Measurements from ENCODE around the gene ENO4. TPM values are rescaled to one million over a fixed set of nuclear protein-coding genes. Genes with fewer than 3 reads are reported as not detected.

The ENO4 gene
- total and polyA plus RNA-seq, 10 of the 15 experiments (the other 5 are each of a cell fraction or from before 2014, with no cell fraction given): 0.12 to 0.37 (median 0.18) TPM; not detected in 7

- TF ChIP-seq, protein P1, sequence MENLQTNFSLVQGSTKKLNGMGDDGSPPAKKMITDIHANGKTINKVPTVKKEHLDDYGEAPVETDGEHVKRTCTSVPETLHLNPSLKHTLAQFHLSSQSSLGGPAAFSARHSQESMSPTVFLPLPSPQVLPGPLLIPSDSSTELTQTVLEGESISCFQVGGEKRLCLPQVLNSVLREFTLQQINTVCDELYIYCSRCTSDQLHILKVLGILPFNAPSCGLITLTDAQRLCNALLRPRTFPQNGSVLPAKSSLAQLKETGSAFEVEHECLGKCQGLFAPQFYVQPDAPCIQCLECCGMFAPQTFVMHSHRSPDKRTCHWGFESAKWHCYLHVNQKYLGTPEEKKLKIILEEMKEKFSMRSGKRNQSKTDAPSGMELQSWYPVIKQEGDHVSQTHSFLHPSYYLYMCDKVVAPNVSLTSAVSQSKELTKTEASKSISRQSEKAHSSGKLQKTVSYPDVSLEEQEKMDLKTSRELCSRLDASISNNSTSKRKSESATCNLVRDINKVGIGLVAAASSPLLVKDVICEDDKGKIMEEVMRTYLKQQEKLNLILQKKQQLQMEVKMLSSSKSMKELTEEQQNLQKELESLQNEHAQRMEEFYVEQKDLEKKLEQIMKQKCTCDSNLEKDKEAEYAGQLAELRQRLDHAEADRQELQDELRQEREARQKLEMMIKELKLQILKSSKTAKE (IDR thresholded peaks at IDR 0.05; ENCODE audit: low read depth, poor library complexity, severe bottlenecking): no peak
- TF ChIP-seq JUNB (IDR thresholded peaks at IDR 0.05): no peak
- no peak for TF ChIP-seq CBX5 (IDR thresholded peaks at IDR 0.05; ENCODE audit: low read depth)
Measured at GRCh38 chr10:116852246-116852645, 2.9 kb downstream of the ENO4 start (continued).

- Histone ChIP-seq H3K4me1 (ENCODE audit: control insufficient read depth, insufficient read depth, low read length) (peaks cover 9% of the 10 kb centered on the region), H3K9me3 (replicated peaks; ENCODE audit: control insufficient read depth, insufficient read depth, low read length) (no peaks in the 10 kb centered on the region), H4K20me1 (ENCODE audit: control insufficient read depth, insufficient read depth) (no peaks in the 10 kb centered on the region), H3K27me3 (replicated peaks in 1 of 2; ENCODE audit: control insufficient read depth in 2 of 2, insufficient read depth in 2 of 2, low read length in 1 of 2) (no peaks in the 10 kb centered on the region; a peak in 1 of 4 replicates), H3K9ac (ENCODE audit: control insufficient read depth, insufficient read depth, low read length) (no peak overlapping the region), H3K36me3 (ENCODE audit: control insufficient read depth in 2 of 2, insufficient read depth in 2 of 2, low read length in 1 of 2) (no peaks in the 10 kb centered on the region), H3K4me2 (ENCODE audit: control insufficient read depth, insufficient read depth) (no peak overlapping the region), H3K79me2 (ENCODE audit: control insufficient read depth, insufficient read depth, low read length) (no peaks in the 10 kb centered on the region; the same call in 1 of the 2 replicates), H3K4me3 (no peak overlapping the region), H2AFZ (ENCODE audit: control insufficient read depth, low read depth, low read length) (no peak overlapping the region), H3K27ac (ENCODE audit: control insufficient read depth, insufficient read depth) (no peak overlapping the region)
- WGBS (ENCODE audit: insufficient coverage, insufficient replicate concordance, low lambda C conversion rate, missing lambda C conversion rate): 90% methylated on average over 3 of the region's 4 CpGs
- intact Hi-C loops (cut with micrococcal nuclease; ENCODE audit: unreplicated experiment): no loop called here
- BruUV-seq (replicated peaks): no TSS peak
- TF ChIP-seq, protein P2, sequence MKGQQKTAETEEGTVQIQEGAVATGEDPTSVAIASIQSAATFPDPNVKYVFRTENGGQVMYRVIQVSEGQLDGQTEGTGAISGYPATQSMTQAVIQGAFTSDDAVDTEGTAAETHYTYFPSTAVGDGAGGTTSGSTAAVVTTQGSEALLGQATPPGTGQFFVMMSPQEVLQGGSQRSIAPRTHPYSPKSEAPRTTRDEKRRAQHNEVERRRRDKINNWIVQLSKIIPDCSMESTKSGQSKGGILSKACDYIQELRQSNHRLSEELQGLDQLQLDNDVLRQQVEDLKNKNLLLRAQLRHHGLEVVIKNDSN (IDR thresholded peaks at IDR 0.05; ENCODE audit: borderline replicate concordance, extremely low read length, insufficient read depth, low read depth, low read length): no peak
- in situ Hi-C loops (cut with MboI): no loop called here
- SMC1A ChIA-PET (ENCODE audit: uncharacterized antibody, unreplicated experiment): no interaction called here
- DNase-seq (ENCODE audit: low read depth, low spot score): no peak
- RAD21 ChIA-PET (ENCODE audit: unreplicated experiment): no interaction called here
- POLR2A ChIA-PET: interaction anchor here (0.6 kb wide), 3 partner anchors 22 to 1130 kb away, joined by 3 to 6 read pairs (median 3); no protein-coding TSS in a partner anchor
- CTCF ChIA-PET: interaction anchor here (1.1 to 2.2 kb wide), 3 partner anchors 43 to 314 kb away, joined by 3 to 7 read pairs (median 4); no protein-coding TSS in a partner anchor
- FAIRE-seq: no peak
- ATAC-seq: no peak
Measured at GRCh38 chr10:116853287-116853686, 4.0 kb downstream of the ENO4 start.
